Retinal pigment epithelial cell (primary cell): ENCODE results near the gene POLR2E.

ENCODE experiments used
- DNase-seq: peaks from one replicate; pipeline ENCODE4 v3.0.0-alpha.2; 2010; ENCODE audit warnings: low read depth
- H3K4me3 ChIP-seq: 2 replicates; pipeline ENCODE4 v1.5.1; 2011; ENCODE audit warnings: mild to moderate bottlenecking, low read length, control low read depth, moderate library complexity
- TF ChIP-seq, protein P1 (sequence below): conservative IDR thresholded peaks from 2 replicates; pipeline ENCODE4 v1.5.1; 2011; ENCODE audit warnings: low read depth, low read length, control low read depth, inconsistent platforms

POLR2E gene

DNA sequence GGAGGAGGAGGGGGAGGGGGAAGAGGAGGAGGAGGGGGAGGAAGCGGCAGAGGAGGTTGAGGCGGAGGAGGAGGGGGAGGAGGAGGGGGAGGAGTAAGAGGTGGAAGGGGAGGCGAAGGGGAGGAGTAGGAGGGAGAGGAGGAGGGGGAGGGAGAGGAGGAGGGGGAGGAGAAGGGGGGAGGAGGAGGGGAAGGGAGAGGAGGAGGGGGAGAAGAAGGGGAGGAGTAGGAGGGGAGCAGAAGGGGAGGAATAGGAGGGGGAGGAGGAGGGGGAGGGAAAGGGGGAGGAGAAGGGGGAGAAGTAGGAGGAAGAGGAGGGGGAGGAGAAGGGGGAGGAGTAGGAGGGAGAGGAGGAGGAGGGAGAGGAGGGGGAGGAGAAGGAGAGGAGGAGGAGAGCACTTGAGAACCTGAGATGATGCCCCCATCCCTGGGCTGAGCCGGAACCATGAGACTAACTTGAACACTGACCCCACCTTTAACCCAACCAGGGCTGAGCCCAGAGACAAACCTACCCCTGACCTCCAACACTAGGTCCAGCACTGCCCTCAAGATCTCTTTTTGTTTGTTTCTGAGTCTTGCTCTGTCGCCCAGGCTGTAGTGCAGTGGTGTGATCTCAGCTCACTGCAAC, 42.7 kb downstream of the POLR2E start:
- TF ChIP-seq, protein P1, sequence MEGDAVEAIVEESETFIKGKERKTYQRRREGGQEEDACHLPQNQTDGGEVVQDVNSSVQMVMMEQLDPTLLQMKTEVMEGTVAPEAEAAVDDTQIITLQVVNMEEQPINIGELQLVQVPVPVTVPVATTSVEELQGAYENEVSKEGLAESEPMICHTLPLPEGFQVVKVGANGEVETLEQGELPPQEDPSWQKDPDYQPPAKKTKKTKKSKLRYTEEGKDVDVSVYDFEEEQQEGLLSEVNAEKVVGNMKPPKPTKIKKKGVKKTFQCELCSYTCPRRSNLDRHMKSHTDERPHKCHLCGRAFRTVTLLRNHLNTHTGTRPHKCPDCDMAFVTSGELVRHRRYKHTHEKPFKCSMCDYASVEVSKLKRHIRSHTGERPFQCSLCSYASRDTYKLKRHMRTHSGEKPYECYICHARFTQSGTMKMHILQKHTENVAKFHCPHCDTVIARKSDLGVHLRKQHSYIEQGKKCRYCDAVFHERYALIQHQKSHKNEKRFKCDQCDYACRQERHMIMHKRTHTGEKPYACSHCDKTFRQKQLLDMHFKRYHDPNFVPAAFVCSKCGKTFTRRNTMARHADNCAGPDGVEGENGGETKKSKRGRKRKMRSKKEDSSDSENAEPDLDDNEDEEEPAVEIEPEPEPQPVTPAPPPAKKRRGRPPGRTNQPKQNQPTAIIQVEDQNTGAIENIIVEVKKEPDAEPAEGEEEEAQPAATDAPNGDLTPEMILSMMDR: no peak
- no peak for DNase-seq
- no peak overlapping the region for H3K4me3 ChIP-seq

DNA sequence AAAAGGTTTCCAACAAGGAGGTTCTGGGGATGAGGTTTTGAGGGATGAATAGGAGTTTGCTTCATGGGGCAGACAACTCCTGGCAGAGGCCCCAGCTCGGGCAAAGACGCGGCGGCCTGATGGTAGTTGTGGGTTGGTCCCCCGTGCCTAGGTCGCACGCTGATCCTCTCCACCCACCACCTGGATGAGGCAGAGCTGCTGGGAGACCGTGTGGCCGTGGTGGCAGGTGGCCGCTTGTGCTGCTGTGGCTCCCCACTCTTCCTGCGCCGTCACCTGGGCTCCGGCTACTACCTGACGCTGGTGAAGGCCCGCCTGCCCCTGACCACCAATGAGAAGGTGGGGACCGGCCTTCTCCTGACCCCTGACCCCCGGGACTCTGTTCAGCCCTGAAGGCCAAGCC, 43.4 kb downstream of the POLR2E start:
- TF ChIP-seq, protein P1: no peak
- no peak overlapping the region for H3K4me3 ChIP-seq
- DNase-seq: no peak

DNA sequence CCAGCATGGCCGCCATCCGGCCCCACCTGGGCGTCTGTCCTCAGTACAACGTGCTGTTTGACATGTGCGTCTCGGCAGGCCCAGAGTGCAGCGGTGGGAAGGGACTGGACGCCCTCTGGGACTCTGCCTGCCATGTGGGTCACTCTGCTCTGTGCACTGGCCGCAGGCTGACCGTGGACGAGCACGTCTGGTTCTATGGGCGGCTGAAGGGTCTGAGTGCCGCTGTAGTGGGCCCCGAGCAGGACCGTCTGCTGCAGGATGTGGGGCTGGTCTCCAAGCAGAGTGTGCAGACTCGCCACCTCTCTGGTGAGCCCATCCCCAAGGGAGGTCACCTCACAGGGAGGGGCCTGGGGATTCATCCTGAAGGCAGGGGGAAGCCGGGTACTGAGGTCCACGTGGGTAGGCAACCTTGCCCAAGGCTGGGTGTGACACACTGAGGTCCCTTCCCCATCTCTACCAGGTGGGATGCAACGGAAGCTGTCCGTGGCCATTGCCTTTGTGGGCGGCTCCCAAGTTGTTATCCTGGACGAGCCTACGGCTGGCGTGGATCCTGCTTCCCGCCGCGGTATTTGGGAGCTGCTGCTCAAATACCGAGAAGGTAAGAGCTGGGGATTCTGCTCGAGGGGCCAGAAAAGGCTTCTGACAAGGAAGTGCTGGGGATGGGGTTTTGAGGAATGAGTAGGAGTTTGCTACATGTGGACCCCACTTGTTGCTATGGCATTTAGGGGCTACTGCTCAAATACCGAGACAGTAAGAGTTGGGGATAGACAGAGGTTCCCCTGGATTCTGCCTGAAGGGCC, 44.0 kb downstream of the POLR2E start:
- H3K4me3 ChIP-seq: no peak overlapping the region
- TF ChIP-seq, protein P1: no peak
- DNase-seq: no peak

DNA sequence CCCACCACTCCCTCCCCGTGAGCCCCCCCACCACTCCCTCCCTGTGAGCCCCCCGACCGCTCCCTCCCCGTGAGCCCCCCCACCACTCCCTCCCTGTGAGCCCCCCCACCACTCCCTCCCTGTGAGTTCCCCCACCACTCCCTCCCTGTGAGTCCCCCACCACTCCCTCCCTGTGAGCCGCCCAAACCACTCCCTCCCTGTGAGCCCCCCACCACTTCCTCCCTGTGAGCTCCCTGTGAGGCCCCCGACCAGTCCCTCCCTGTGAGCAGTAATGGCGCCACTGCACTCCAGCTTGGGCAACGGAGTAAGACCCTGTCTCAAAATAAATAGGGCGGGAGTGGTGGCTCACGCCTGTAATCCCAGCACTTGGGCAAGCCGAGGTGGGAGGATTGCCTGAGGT, 45.4 kb downstream of the POLR2E start:
- TF ChIP-seq, protein P1: no peak
- no peak overlapping the region for H3K4me3 ChIP-seq

DNA sequence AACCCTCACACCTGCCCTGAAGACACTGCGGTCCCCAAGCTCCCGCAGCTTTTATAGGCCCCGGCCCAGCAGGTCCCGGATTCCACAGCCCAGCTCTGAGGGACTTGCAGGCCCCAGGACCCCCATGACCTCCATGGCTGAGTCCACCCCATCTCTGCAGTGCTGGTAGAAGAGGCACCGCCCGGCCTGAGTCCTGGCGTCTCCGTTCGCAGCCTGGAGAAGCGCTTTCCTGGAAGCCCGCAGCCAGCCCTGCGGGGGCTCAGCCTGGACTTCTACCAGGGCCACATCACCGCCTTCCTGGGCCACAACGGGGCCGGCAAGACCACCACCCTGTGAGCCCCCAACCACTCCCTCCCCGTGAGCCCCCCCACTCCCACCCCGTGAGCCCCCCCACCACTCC, 46.1 kb downstream of the POLR2E start:
- no peak overlapping the region for H3K4me3 ChIP-seq
- DNase-seq: no peak
- TF ChIP-seq, protein P1: no peak

More for the DNA sequence above, 45.4 kb downstream of the POLR2E start:
- DNase-seq: no peak

DNA sequence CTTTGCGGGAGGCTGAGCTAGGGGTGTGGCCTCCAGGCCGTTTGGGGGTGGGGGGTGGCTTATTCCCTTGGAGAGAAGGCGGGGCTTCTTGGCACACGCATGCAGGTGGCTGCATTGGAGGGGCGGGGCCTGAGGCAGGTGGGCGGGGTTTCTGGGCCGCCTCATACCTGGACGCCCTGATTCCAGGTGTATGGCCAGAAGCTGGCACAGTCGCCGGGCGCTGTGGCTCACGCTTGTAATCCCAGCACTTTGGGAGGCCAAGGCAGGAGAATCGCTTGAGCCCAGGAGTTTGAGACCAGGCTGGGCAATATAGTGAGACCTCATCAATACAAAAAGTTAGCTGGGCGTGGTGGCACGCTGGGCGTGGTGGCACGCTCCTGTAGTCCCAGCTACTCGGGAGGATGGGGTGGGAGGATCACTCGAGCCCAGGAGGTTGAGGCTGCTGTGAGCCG, 47.5 kb downstream of the POLR2E start:
- no peak overlapping the region for H3K4me3 ChIP-seq
- TF ChIP-seq, protein P1: no peak
- no peak for DNase-seq
